GM12878 (cell line): ENCODE measurements around the gene RHAG. TPM values are rescaled to one million over a fixed set of nuclear protein-coding genes. Genes with fewer than 3 reads are reported as not detected.

Experiments
- ATAC-seq: fragments of 200-7000 bp; cut with Tn5 transposase; 3 replicates; pipeline ENCODE4 v1.9.1; 2020; ENCODE audit warnings: mild to moderate bottlenecking, moderate library complexity
- BruUV-seq: library from RNA; stranded (reverse); fragments of 400-500 nt; replicated peaks from 2 replicates; lab custom pipeline; 2021; lab: Mats Ljungman, UMichigan
- CTCF ChIA-PET: fragments of 300-600 bp; sonication (Branson Sonifier 250); formaldehyde crosslinking; extraction: SDS; loops from one replicate; lab custom pipeline; 2021; ENCODE audit warnings: inconsistent platforms; lab: Yijun Ruan, JAX
- POLR2A ChIA-PET: fragments of 350-600 bp; formaldehyde crosslinking; extraction: SDS; loops from one replicate; lab custom pipeline; 2021; ENCODE audit warnings: inconsistent platforms; lab: Charles Lee
- RAD21 ChIA-PET: fragments of 300-600 bp; sonication (Branson Sonifier 250); formaldehyde crosslinking; loops from one replicate; lab custom pipeline; 2023; ENCODE audit warnings: antibody characterized with exemption; ENCODE audit not compliant: unreplicated experiment; lab: Charles Lee
- SMC1A ChIA-PET: fragments of 300-600 bp; sonication (Branson Sonifier 250); formaldehyde crosslinking; loops from one replicate; lab custom pipeline; 2023; ENCODE audit not compliant: unreplicated experiment, uncharacterized antibody; lab: Charles Lee
- DNase-seq: peaks from one replicate; pipeline ENCODE4 v3.0.0-alpha.2; 2011; ENCODE audit warnings: low read depth, low spot score
- FAIRE-seq: peaks from 3 replicates; lab custom pipeline; 2011; peaks lifted over from hg19 to GRCh38; lab: Jason Lieb, UNC
- H2AFZ ChIP-seq: 2 replicates; pipeline ENCODE4 v1.6.0; 2011; ENCODE audit warnings: low read depth, low read length, control low read depth; ENCODE audit not compliant: control insufficient read depth
- H3K27ac ChIP-seq: 2 replicates; pipeline ENCODE4 v1.5.1; 2011; ENCODE audit warnings: control low read depth; ENCODE audit not compliant: control insufficient read depth, insufficient read depth
- H3K27me3 ChIP-seq, 2 experiments: replicated peaks in 1 of 2; 2 replicates each; pipeline versions ENCODE4 v1.6.0 to v1.6.1; 2011; ENCODE audit warnings: low read length in 1 of 2; ENCODE audit not compliant: control insufficient read depth in 2 of 2, insufficient read depth in 2 of 2
- H3K36me3 ChIP-seq, 2 experiments: 2 replicates each; pipeline ENCODE4 v1.5.1; 2011; ENCODE audit warnings: low read length in 1 of 2; ENCODE audit not compliant: control insufficient read depth in 2 of 2, insufficient read depth in 2 of 2
- H3K4me1 ChIP-seq: 2 replicates; pipeline ENCODE4 v1.6.1; 2011; ENCODE audit warnings: mild to moderate bottlenecking, low read length, moderate library complexity, mixed read lengths; ENCODE audit not compliant: control insufficient read depth, insufficient read depth
- H3K4me2 ChIP-seq: 2 replicates; pipeline ENCODE4 v1.6.0; 2011; ENCODE audit warnings: control low read depth; ENCODE audit not compliant: control insufficient read depth, insufficient read depth
- H3K4me3 ChIP-seq: fragments of 200-600 bp; sonication (generic); 2 replicates; pipeline ENCODE4 v1.5.1; 2016
- H3K79me2 ChIP-seq: 2 replicates; pipeline ENCODE4 v1.6.0; 2011; ENCODE audit warnings: low read length; ENCODE audit not compliant: control insufficient read depth, insufficient read depth
- H3K9ac ChIP-seq: 2 replicates; pipeline ENCODE4 v1.8.0; 2011; ENCODE audit warnings: low read length, control low read depth, mixed read lengths; ENCODE audit not compliant: control insufficient read depth, insufficient read depth
- H3K9me3 ChIP-seq: replicated peaks from 3 replicates; pipeline ENCODE4 v1.5.1; 2011; ENCODE audit warnings: mild to moderate bottlenecking, low read length; ENCODE audit not compliant: control insufficient read depth, insufficient read depth
- H4K20me1 ChIP-seq: 2 replicates; pipeline ENCODE4 v1.6.0; 2011; ENCODE audit not compliant: control insufficient read depth, insufficient read depth
- EGR1 ChIP-seq, 2 experiments: IDR thresholded peaks; 1 replicate in 1 of 2; 2 replicates in 1 of 2; pipeline ENCODE4 v1.6.1; 2011 to 2012; ENCODE audit warnings: low read depth in 2 of 2, low read length in 2 of 2, borderline replicate concordance in 1 of 2, mild to moderate bottlenecking in 1 of 2, moderate library complexity in 1 of 2
- NR2F1 ChIP-seq: fragments of 450-650 bp; conservative IDR thresholded peaks from 2 replicates; pipeline ENCODE4 v1.6.1; 2017; ENCODE audit warnings: mild to moderate bottlenecking
- WGBS: methylation state at CpG from one replicate; pipeline ENCODE4 v1.1.6; 2016; ENCODE audit warnings: low lambda C conversion rate; ENCODE audit not compliant: insufficient replicate concordance, insufficient coverage; ENCODE audit errors: missing lambda C conversion rate; 5-methylcytosine and 5-hydroxymethylcytosine counted together
- in situ Hi-C: fragments of 300-500 bp; cut with MboI; formaldehyde crosslinking; loops from 9 replicates; pipeline ENCODE4 v1.14.3; 2018; ENCODE audit warnings: mixed read lengths
- intact Hi-C: fragments of 100-400 bp; cut with micrococcal nuclease; formaldehyde crosslinking; loops from one replicate; pipeline ENCODE4 v1.14.2; 2022; ENCODE audit not compliant: unreplicated experiment
- polyA plus RNA-seq, 11 experiments: library from polyadenylated mRNA; depleted of rRNA in 4 of 11; unstranded in 6 of 11; stranded (reverse) in 5 of 11; fragments of >200 nt; fragmentation: Nextera tagmentation in 4 of 11; fragmentation: Illumina TruSeq in 1 of 11; extraction: Ambion mirVana in 4 of 11; extraction: Trizol in 1 of 11; gene quantifications; 1 replicate in 1 of 11; 2 replicates in 10 of 11; pipeline versions ENCODE4 v1.2.1 to v1.2.3, GENCODE V29; 2011 to 2016; ENCODE audit warnings: inconsistent platforms in 2 of 11, missing spikeins in 2 of 11, low read depth in 1 of 11
- total RNA-seq, 4 experiments: library from RNA; depleted of rRNA in 3 of 4; stranded (reverse); fragments of >200 nt in 3 of 4; fragmentation: Illumina TruSeq in 1 of 4; extraction: Trizol in 1 of 4; gene quantifications; 2 replicates each; pipeline versions ENCODE4 v1.2.1 to v1.2.3, GENCODE V29; 2013 to 2021
- TF ChIP-seq, protein P1 (sequence below): fragments of 450-650 bp; IDR thresholded peaks from 2 replicates; pipeline ENCODE4 v1.6.1; 2016; ENCODE audit warnings: mild to moderate bottlenecking, moderate library complexity, borderline replicate concordance

RHAG gene
- total and polyA plus RNA-seq, 10 of the 15 experiments (the other 5 are each of a cell fraction or from before 2014, with no cell fraction given) = 0.06 to 0.18 (median 0.10) TPM; not detected in 6

DNA sequence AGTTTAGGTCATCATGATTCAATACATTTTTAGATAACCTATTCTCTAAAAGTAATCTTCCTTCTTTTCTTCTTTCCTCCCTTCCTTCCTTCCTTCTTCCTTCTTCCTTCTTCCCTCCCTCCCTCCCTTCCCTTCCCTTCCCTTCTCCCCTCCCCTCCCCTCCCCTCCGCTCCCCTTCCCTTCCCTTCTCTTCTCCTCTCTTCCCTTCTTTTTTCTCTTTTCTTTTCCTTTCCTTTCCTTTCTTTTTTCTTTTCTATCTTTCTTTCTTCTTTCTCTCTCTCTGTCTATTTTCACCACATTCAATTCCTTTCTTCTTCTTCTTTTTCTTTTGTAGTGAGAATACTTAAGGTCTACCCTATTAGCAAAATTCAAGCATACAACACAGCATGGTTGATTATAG lies 17.3 kb upstream of the RHAG start:
- no CpG with 5 or more reads among the region's 1 CpG for WGBS
- BruUV-seq = no TSS peak
- intact Hi-C loops = no loop called here
- no peak overlapping the region for H3K27ac ChIP-seq
- no peaks in the 10 kb centered on the region for H3K9me3 ChIP-seq
- no peaks in the 10 kb centered on the region for H4K20me1 ChIP-seq
- ChIA-PET POLR2A (no interaction called here), SMC1A (no interaction called here), CTCF (no interaction called here), RAD21 (no interaction called here)
- no peaks in the 10 kb centered on the region for H3K79me2 ChIP-seq
- FAIRE-seq = no peak
- no peak overlapping the region for H3K4me3 ChIP-seq
- DNase-seq = no peak
- no peaks in the 10 kb centered on the region for H3K36me3 ChIP-seq
- no peak overlapping the region for H3K9ac ChIP-seq
- no peak for TF ChIP-seq NR2F1
- TF ChIP-seq, protein P1, sequence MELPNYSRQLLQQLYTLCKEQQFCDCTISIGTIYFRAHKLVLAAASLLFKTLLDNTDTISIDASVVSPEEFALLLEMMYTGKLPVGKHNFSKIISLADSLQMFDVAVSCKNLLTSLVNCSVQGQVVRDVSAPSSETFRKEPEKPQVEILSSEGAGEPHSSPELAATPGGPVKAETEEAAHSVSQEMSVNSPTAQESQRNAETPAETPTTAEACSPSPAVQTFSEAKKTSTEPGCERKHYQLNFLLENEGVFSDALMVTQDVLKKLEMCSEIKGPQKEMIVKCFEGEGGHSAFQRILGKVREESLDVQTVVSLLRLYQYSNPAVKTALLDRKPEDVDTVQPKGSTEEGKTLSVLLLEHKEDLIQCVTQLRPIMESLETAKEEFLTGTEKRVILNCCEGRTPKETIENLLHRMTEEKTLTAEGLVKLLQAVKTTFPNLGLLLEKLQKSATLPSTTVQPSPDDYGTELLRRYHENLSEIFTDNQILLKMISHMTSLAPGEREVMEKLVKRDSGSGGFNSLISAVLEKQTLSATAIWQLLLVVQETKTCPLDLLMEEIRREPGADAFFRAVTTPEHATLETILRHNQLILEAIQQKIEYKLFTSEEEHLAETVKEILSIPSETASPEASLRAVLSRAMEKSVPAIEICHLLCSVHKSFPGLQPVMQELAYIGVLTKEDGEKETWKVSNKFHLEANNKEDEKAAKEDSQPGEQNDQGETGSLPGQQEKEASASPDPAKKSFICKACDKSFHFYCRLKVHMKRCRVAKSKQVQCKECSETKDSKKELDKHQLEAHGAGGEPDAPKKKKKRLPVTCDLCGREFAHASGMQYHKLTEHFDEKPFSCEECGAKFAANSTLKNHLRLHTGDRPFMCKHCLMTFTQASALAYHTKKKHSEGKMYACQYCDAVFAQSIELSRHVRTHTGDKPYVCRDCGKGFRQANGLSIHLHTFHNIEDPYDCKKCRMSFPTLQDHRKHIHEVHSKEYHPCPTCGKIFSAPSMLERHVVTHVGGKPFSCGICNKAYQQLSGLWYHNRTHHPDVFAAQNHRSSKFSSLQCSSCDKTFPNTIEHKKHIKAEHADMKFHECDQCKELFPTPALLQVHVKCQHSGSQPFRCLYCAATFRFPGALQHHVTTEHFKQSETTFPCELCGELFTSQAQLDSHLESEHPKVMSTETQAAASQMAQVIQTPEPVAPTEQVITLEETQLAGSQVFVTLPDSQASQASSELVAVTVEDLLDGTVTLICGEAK = no peak
- no peak for TF ChIP-seq EGR1 (IDR thresholded peaks at IDR 0.05; ENCODE audit: borderline replicate concordance in 1 of 2, low read depth in 2 of 2, low read length in 2 of 2)
- ATAC-seq = no peak
- H3K4me2 ChIP-seq = no peak overlapping the region
- no peaks in the 10 kb centered on the region; a peak in 1 of 4 replicates for H3K27me3 ChIP-seq
- no peaks in the 10 kb centered on the region for H3K4me1 ChIP-seq
- in situ Hi-C loops = no loop called here
- no peak overlapping the region for H2AFZ ChIP-seq
